Measurements from ENCODE around the gene ANO10. TPM values are rescaled to one million over a fixed set of nuclear protein-coding genes. Genes with fewer than 3 reads are reported as not detected.

The ANO10 gene
- polyA plus RNA-seq, 3 donors, result 11.2 to 24.8 (median 21.6) TPM

DNA sequence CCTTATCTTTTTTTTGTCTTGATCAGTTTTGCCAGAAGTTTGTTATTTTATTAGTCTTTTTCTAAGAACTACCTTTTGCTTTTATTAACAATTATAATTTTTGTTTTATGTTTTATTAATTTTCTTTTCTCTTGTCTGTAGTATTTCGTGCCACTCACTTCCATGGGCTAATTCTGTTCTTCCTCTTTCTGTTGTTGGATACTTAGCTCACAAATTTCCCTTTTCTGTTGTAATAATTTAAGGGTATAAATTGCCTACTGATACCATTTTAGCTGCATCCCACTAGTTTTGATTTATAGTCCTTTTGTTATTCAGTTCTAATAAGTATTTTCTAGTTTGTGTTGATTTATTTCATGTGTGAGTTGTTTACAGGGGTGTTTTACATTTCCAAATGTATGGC lies 286.8 kb downstream of the ANO10 start:
- Histone ChIP-seq H3K27me3 (ENCODE audit: control insufficient read depth in 2 of 2, insufficient read depth in 2 of 2, low read length in 2 of 2) (no peaks in the 10 kb centered on the region), H3K4me3 (replicated peaks in 1 of 3; ENCODE audit: low read depth in 2 of 3, low read length in 3 of 3) (no peak overlapping the region), H3K36me3 (replicated peaks in 1 of 2; ENCODE audit: control insufficient read depth in 1 of 2, insufficient read depth in 2 of 2, low read length in 2 of 2) (peaks cover 59 to 75% of the 10 kb centered on the region in 2 donors), H2AFZ (ENCODE audit: insufficient read depth, low read depth, low read length, poor library complexity, severe bottlenecking) (no peak overlapping the region), H3K9ac (ENCODE audit: insufficient read depth, low read length, poor library complexity, severe bottlenecking) (no peak overlapping the region), H3K4me2 (replicated peaks; ENCODE audit: extremely low read depth, low read length, poor library complexity, severe bottlenecking) (no peak overlapping the region), H4K20me1 (ENCODE audit: insufficient read depth, low read length) (peaks cover 54% of the 10 kb centered on the region), H3K9me3 (replicated peaks in 1 of 2; ENCODE audit: control insufficient read depth in 1 of 2, insufficient read depth in 1 of 2, low read length in 2 of 2) (peaks cover 30 to 41% of the 10 kb centered on the region in 2 donors), H3K4me1 (ENCODE audit: control insufficient read depth in 1 of 2, insufficient read depth in 2 of 2, low read length in 2 of 2) (peaks cover 0 to 10% of the 10 kb centered on the region in 2 donors), H3K79me2 (ENCODE audit: insufficient read depth, low read length) (peaks cover 97% of the 10 kb centered on the region), H3K27ac (ENCODE audit: low read depth in 1 of 2, low read length in 2 of 2) (no peak overlapping the region)
- peak overlapping the region in 2 of 7 donors; percentile 3 to 36 for H3K27ac Mint-ChIP-seq
- WGBS (ENCODE audit: insufficient coverage), result no CpG with 5 or more reads among the region's 1 CpG
- peaks cover 60 to 77% of the 10 kb centered on the region in 2 donors for H3K36me3 Mint-ChIP-seq
- TF ChIP-seq, protein P1, sequence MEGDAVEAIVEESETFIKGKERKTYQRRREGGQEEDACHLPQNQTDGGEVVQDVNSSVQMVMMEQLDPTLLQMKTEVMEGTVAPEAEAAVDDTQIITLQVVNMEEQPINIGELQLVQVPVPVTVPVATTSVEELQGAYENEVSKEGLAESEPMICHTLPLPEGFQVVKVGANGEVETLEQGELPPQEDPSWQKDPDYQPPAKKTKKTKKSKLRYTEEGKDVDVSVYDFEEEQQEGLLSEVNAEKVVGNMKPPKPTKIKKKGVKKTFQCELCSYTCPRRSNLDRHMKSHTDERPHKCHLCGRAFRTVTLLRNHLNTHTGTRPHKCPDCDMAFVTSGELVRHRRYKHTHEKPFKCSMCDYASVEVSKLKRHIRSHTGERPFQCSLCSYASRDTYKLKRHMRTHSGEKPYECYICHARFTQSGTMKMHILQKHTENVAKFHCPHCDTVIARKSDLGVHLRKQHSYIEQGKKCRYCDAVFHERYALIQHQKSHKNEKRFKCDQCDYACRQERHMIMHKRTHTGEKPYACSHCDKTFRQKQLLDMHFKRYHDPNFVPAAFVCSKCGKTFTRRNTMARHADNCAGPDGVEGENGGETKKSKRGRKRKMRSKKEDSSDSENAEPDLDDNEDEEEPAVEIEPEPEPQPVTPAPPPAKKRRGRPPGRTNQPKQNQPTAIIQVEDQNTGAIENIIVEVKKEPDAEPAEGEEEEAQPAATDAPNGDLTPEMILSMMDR (IDR thresholded peaks at IDR 0.05), result no peak
- no peaks in the 10 kb centered on the region for H3K27me3 Mint-ChIP-seq (ENCODE audit: low read depth in 3 of 3)
- no peak overlapping the region for H3K4me3 Mint-ChIP-seq
- H3K9me3 Mint-ChIP-seq, result peaks cover 23 to 48% (median 40%) of the 10 kb centered on the region in 7 donors
- H3K4me1 Mint-ChIP-seq, result peaks cover 14% of the 10 kb centered on the region
- intact Hi-C loops (cut with micrococcal nuclease), result no loop called here
- DNase-seq, result peak in 2 of 3 donors; percentile 11 to 15

DNA sequence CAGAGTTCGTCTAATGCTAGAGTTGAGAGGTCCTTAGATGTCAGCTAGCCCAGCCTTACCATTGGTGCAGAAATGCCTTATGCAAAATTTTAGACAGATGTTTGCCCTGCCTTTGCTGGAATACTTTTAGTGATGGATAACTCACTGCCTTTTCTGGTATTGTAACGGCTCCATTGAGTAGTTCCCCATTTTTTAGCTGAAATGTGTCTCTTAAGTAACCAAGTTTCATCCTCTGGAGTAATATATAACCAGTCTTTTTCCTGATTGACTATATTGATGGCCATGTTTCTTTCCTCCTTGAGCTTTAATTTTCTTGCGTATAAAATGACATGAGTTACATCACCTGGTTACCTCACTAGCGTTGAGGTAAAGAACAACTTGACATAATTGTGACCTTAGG lies 290.4 kb downstream of the ANO10 start:
- H3K4me2 ChIP-seq (replicated peaks; ENCODE audit: extremely low read depth, low read length, poor library complexity, severe bottlenecking), result no peak overlapping the region
- H3K36me3 Mint-ChIP-seq, result peaks cover 36 to 52% of the 10 kb centered on the region in 2 donors
- H3K4me3 ChIP-seq (replicated peaks in 1 of 3; ENCODE audit: low read depth in 2 of 3, low read length in 3 of 3), result no peak overlapping the region
- peak overlapping the region in 1 of 2 donors; percentile 50 for H3K27ac ChIP-seq (ENCODE audit: low read depth in 1 of 2, low read length in 2 of 2)
- H3K9ac ChIP-seq (ENCODE audit: insufficient read depth, low read length, poor library complexity, severe bottlenecking), result no peak overlapping the region
- peaks cover 12 to 22% (median 15%) of the 10 kb centered on the region in 7 donors for H3K9me3 Mint-ChIP-seq
- TF ChIP-seq, protein P1 (IDR thresholded peaks at IDR 0.05), result no peak
- no peaks in the 10 kb centered on the region for H3K27me3 Mint-ChIP-seq (ENCODE audit: low read depth in 3 of 3)
- peaks cover 100% of the 10 kb centered on the region for H3K79me2 ChIP-seq (ENCODE audit: insufficient read depth, low read length)
- intact Hi-C loops (cut with micrococcal nuclease), result no loop called here
- no peak overlapping the region for H2AFZ ChIP-seq (ENCODE audit: insufficient read depth, low read depth, low read length, poor library complexity, severe bottlenecking)
- no peaks in the 10 kb centered on the region for H3K27me3 ChIP-seq (ENCODE audit: control insufficient read depth in 2 of 2, insufficient read depth in 2 of 2, low read length in 2 of 2)
- 78% methylated on average over 1 of the region's 4 CpGs for WGBS (ENCODE audit: insufficient coverage)
- peaks cover 81% of the 10 kb centered on the region for H4K20me1 ChIP-seq (ENCODE audit: insufficient read depth, low read length)
- peaks cover 37% of the 10 kb centered on the region for H3K4me1 Mint-ChIP-seq
- H3K36me3 ChIP-seq (replicated peaks in 1 of 2; ENCODE audit: control insufficient read depth in 1 of 2, insufficient read depth in 2 of 2, low read length in 2 of 2), result peaks cover 27 to 46% of the 10 kb centered on the region in 2 donors
- peak overlapping the region in 2 of 7 donors; percentile 4 to 10 for H3K27ac Mint-ChIP-seq
- H3K4me1 ChIP-seq (ENCODE audit: control insufficient read depth in 1 of 2, insufficient read depth in 2 of 2, low read length in 2 of 2), result peaks cover 13 to 27% of the 10 kb centered on the region in 2 donors
- no peak overlapping the region for H3K4me3 Mint-ChIP-seq
- DNase-seq, result no peak
- H3K9me3 ChIP-seq (replicated peaks in 1 of 2; ENCODE audit: control insufficient read depth in 1 of 2, insufficient read depth in 1 of 2, low read length in 2 of 2), result peaks cover 9 to 13% of the 10 kb centered on the region in 2 donors
